ENCODE data around the gene SLC22A12. TPM values are rescaled to one million over a fixed set of nuclear protein-coding genes. Genes with fewer than 3 reads are reported as not detected.

Gene SLC22A12
- total and polyA plus RNA-seq, 2 donors (not counting 3 experiments of a cell fraction or from before 2014, with no cell fraction given), result not detected

DNA sequence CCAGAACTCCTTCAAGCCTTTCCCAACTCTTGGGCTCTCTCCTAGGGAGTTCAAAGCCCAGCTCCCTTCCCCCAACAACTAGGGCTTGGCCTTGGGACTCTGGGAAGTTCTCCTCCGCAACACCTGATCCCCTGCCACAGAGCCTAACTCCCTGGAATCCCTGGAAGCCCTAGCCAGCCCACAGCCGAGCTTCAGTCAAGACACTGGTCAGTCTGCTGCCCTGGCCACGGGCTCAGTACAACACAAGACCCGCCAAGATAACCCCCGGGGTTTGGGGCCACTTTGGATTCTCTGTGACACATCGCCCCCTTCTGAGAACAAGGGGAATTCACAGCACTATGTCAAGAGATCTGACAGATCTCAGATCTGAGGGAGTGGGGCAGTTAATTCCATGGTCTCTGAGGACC, 58.3 kb downstream of the SLC22A12 start:
- no peak for FAIRE-seq
- intact Hi-C loops (cut with micrococcal nuclease), result loop anchor here (1.0 kb wide), 2 partner anchors 96 to 200 kb away; no protein-coding TSS in a partner anchor
- Histone ChIP-seq H3K4me3 (replicated peaks in 1 of 3; ENCODE audit: insufficient read depth in 1 of 3, low read depth in 1 of 3, low read length in 3 of 3) (no peak overlapping the region), H3K27ac (ENCODE audit: insufficient read depth, low read depth, low read length) (no peak overlapping the region), H3K4me2 (ENCODE audit: insufficient read depth, low read length) (no peak overlapping the region), H3K27me3 (ENCODE audit: control insufficient read depth in 2 of 2, insufficient read depth in 2 of 2, low read length in 2 of 2) (peaks cover 12 to 19% of the 10 kb centered on the region in 2 experiments), H3K4me1 (ENCODE audit: control insufficient read depth, extremely low read depth, insufficient read depth, low read length) (no peaks in the 10 kb centered on the region), H3K79me2 (ENCODE audit: control insufficient read depth, insufficient read depth, low read length) (no peaks in the 10 kb centered on the region), H3K9ac (replicated peaks; ENCODE audit: extremely low read depth, insufficient read depth, low read length) (no peak overlapping the region), H3K9me3 (replicated peaks; ENCODE audit: control insufficient read depth, insufficient read depth, low read length) (no peaks in the 10 kb centered on the region), H4K20me1 (replicated peaks; ENCODE audit: control insufficient read depth, extremely low read depth, insufficient read depth, low read length) (no peaks in the 10 kb centered on the region), H3K36me3 (ENCODE audit: control insufficient read depth in 2 of 2, extremely low read depth in 1 of 2, insufficient read depth in 2 of 2, low read length in 2 of 2) (no peaks in the 10 kb centered on the region), H3K9me1 (replicated peaks; ENCODE audit: control insufficient read depth, extremely low read depth, insufficient read depth, low read length) (no peaks in the 10 kb centered on the region), H2AFZ (ENCODE audit: low read depth, low read length) (no peak overlapping the region)
- TF ChIP-seq EZH2 (IDR thresholded peaks at IDR 0.05; ENCODE audit: borderline replicate concordance, low read depth, low read length, severe bottlenecking), result no peak
- TF ChIP-seq, protein P1, sequence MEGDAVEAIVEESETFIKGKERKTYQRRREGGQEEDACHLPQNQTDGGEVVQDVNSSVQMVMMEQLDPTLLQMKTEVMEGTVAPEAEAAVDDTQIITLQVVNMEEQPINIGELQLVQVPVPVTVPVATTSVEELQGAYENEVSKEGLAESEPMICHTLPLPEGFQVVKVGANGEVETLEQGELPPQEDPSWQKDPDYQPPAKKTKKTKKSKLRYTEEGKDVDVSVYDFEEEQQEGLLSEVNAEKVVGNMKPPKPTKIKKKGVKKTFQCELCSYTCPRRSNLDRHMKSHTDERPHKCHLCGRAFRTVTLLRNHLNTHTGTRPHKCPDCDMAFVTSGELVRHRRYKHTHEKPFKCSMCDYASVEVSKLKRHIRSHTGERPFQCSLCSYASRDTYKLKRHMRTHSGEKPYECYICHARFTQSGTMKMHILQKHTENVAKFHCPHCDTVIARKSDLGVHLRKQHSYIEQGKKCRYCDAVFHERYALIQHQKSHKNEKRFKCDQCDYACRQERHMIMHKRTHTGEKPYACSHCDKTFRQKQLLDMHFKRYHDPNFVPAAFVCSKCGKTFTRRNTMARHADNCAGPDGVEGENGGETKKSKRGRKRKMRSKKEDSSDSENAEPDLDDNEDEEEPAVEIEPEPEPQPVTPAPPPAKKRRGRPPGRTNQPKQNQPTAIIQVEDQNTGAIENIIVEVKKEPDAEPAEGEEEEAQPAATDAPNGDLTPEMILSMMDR (IDR thresholded peaks at IDR 0.05; ENCODE audit: extremely low read depth in 1 of 2, insufficient read depth in 1 of 2, low read depth in 1 of 2, low read length in 2 of 2), result peak; percentile 26 to 36
- ChIA-PET CTCF (interaction anchor here (0.7 to 9.5 kb wide), 11 partner anchors 10 to 198 kb away, joined by 3 to 143 read pairs (median 5); no protein-coding TSS in a partner anchor), POLR2A (no interaction called here)
- DNase-seq (ENCODE audit: low read depth, low spot score), result no peak
- dilution Hi-C loops (cut with MboI; ENCODE audit: extremely low pct_ligation_motif_present, low sequenced_read_pairs), result loop anchor here (25.0 kb wide), 1 partner anchor 137 kb away; no protein-coding TSS in a partner anchor
- BruUV-seq (replicated peaks), result no TSS peak

DNA sequence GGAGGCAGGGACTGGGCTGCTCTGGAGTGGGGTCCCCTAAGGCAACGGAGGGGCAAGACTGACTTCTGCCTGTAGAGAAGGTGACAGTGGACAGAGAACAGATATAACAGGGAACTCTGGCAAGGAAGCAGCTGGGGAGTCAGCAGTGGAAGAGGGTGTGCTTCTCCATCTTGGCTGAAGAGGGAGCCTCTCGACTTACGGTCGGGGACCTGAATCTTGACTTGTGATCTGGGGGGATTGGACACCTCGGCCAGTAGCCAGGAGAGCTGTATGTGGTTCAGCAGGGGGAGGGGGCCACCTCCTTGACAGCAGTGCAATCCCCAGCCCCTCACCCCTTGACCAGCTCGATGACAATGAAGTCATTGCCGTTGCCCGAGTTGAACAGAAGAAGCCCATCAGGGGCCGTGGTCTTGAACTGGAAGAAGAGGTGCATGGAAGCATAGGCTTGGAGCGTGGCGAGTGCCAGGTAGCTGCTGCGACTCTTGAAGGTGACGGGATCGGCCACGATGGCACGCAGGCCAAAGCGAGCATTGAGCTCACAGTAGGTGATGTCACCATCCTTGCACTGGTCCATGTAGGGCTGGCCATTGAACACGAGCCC, 60.0 kb downstream of the SLC22A12 start:
- ChIA-PET POLR2A (no interaction called here), CTCF (interaction anchor here (0.7 to 9.5 kb wide), 22 partner anchors 9 to 350 kb away, joined by 3 to 143 read pairs (median 4); no protein-coding TSS in a partner anchor)
- Histone ChIP-seq H3K27me3 (ENCODE audit: control insufficient read depth in 2 of 2, insufficient read depth in 2 of 2, low read length in 2 of 2) (peaks cover 0 to 4% of the 10 kb centered on the region in 2 experiments), H3K9me1 (replicated peaks; ENCODE audit: control insufficient read depth, extremely low read depth, insufficient read depth, low read length) (no peaks in the 10 kb centered on the region), H3K9me3 (replicated peaks; ENCODE audit: control insufficient read depth, insufficient read depth, low read length) (no peaks in the 10 kb centered on the region), H3K4me3 (replicated peaks in 1 of 3; ENCODE audit: insufficient read depth in 1 of 3, low read depth in 1 of 3, low read length in 3 of 3) (no peak overlapping the region), H3K4me1 (ENCODE audit: control insufficient read depth, extremely low read depth, insufficient read depth, low read length) (no peaks in the 10 kb centered on the region), H3K36me3 (ENCODE audit: control insufficient read depth in 2 of 2, extremely low read depth in 1 of 2, insufficient read depth in 2 of 2, low read length in 2 of 2) (no peaks in the 10 kb centered on the region), H3K27ac (ENCODE audit: insufficient read depth, low read depth, low read length) (no peak overlapping the region), H3K4me2 (ENCODE audit: insufficient read depth, low read length) (no peak overlapping the region), H4K20me1 (replicated peaks; ENCODE audit: control insufficient read depth, extremely low read depth, insufficient read depth, low read length) (no peaks in the 10 kb centered on the region), H3K79me2 (ENCODE audit: control insufficient read depth, insufficient read depth, low read length) (no peaks in the 10 kb centered on the region), H3K9ac (replicated peaks; ENCODE audit: extremely low read depth, insufficient read depth, low read length) (no peak overlapping the region), H2AFZ (ENCODE audit: low read depth, low read length) (no peak overlapping the region)
- TF ChIP-seq, protein P1 (IDR thresholded peaks at IDR 0.05; ENCODE audit: extremely low read depth in 1 of 2, insufficient read depth in 1 of 2, low read depth in 1 of 2, low read length in 2 of 2), result peak; percentile 18 to 53
- TF ChIP-seq POLR2A (IDR thresholded peaks at IDR 0.05; ENCODE audit: low read depth, low read length) (no peak), JUN (IDR thresholded peaks at IDR 0.05; ENCODE audit: borderline replicate concordance, insufficient read depth, insufficient read length, low read depth) (no peak), MYC (IDR thresholded peaks at IDR 0.05; ENCODE audit: low read depth, low read length) (no peak), GATA2 (IDR thresholded peaks at IDR 0.05; ENCODE audit: insufficient read depth, insufficient read length, low read depth, low read length) (no peak)
- DNase-seq (ENCODE audit: low read depth, low spot score) (peak; percentile 16), FAIRE-seq (no peak)
- BruUV-seq (replicated peaks), result no TSS peak
- dilution Hi-C loops (cut with MboI; ENCODE audit: extremely low pct_ligation_motif_present, low sequenced_read_pairs) (no loop called here), intact Hi-C loops (cut with micrococcal nuclease) (no loop called here)
